ENCODE results near the gene PLAC9. TPM values are rescaled to one million over a fixed set of nuclear protein-coding genes. Genes with fewer than 3 reads are reported as not detected.
A peak's percentile ranks its signal among the peaks of the same experiment; 100 is the strongest.

PLAC9 gene
- total RNA-seq, 1 experiment from 2014 or later = 7.3 TPM

DNA sequence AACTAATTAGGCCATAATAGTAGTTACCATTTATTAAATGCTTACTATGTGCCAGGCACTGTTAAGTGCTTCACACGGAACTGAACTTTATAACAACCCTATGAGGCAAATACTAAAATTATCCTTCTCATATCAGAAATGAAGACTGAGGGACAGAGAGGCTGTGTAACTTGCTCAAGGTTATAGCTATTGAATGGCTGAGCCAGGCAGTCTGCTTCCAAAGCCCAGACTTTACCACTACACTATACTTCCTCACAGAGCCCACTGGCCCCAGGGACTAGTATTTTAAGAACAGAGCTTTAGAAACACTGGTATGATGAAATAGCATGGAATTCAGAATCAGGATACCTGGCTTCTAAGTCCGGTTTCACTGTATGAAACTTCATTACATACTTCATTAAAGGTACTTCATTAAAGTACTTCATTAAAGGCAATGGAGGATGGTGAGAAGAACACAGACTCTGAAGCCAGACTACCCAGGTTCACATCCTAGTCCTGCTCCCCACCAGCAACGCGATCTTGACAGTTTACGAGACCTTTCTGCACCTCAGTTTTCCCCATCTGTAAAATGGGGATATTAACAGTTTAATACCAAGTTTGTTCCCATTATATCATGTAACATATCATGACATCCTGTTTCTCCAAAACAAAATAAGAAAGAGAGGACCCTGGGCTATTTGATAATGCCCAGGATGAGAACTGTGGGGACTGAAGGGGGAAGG, 53.2 kb downstream of the PLAC9 start (continued):
- TF ChIP-seq, protein P1, sequence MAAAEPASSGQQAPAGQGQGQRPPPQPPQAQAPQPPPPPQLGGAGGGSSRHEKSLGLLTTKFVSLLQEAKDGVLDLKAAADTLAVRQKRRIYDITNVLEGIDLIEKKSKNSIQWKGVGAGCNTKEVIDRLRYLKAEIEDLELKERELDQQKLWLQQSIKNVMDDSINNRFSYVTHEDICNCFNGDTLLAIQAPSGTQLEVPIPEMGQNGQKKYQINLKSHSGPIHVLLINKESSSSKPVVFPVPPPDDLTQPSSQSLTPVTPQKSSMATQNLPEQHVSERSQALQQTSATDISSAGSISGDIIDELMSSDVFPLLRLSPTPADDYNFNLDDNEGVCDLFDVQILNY (CRISPR knock-in tag; IDR thresholded peaks at IDR 0.05) = no peak

DNA sequence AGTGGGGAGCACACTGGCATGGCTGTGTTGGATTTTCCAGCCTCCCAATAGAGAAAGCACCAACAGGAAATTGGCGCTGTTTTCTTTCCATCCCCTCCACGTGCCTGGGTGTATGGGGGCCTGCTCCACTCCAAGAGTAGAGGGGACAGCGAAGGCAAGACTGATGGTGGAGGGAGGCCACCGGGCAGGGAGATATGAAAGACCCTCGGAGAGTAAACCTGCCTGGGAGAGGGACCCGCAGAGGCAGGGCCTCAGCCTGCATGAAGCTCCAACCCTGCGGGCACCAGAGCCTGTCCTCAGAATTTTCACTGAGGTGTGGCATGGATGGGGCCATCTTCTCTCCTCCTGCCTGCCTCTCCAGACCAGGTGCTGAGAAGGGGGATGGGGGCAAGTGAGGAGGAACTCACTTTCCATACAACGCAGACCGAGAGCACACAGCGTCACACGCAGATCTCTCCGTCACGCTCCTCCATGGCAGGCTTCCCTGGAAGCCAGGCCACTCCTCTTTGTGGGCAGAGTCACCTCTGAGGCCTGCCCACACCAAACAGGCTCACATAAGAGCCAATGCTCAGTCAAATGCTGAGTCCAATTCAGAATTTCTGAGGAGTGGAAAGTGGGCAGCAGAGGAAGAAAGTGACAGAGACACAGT, 54.0 kb downstream of the PLAC9 start:
- DNase-seq (ENCODE audit: low spot score) (no peak), ATAC-seq (peak; percentile 56)
- ChIA-PET CTCF (no interaction called here), POLR2A (no interaction called here)
- no peaks in the 10 kb centered on the region for H3K27me3 Mint-ChIP-seq (ENCODE audit: low read depth)
- no peaks in the 10 kb centered on the region for H3K36me3 Mint-ChIP-seq
- TF ChIP-seq, protein P2, sequence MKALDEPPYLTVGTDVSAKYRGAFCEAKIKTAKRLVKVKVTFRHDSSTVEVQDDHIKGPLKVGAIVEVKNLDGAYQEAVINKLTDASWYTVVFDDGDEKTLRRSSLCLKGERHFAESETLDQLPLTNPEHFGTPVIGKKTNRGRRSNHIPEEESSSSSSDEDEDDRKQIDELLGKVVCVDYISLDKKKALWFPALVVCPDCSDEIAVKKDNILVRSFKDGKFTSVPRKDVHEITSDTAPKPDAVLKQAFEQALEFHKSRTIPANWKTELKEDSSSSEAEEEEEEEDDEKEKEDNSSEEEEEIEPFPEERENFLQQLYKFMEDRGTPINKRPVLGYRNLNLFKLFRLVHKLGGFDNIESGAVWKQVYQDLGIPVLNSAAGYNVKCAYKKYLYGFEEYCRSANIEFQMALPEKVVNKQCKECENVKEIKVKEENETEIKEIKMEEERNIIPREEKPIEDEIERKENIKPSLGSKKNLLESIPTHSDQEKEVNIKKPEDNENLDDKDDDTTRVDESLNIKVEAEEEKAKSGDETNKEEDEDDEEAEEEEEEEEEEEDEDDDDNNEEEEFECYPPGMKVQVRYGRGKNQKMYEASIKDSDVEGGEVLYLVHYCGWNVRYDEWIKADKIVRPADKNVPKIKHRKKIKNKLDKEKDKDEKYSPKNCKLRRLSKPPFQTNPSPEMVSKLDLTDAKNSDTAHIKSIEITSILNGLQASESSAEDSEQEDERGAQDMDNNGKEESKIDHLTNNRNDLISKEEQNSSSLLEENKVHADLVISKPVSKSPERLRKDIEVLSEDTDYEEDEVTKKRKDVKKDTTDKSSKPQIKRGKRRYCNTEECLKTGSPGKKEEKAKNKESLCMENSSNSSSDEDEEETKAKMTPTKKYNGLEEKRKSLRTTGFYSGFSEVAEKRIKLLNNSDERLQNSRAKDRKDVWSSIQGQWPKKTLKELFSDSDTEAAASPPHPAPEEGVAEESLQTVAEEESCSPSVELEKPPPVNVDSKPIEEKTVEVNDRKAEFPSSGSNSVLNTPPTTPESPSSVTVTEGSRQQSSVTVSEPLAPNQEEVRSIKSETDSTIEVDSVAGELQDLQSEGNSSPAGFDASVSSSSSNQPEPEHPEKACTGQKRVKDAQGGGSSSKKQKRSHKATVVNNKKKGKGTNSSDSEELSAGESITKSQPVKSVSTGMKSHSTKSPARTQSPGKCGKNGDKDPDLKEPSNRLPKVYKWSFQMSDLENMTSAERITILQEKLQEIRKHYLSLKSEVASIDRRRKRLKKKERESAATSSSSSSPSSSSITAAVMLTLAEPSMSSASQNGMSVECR (CRISPR knock-in tag; IDR thresholded peaks at IDR 0.05; ENCODE audit: borderline replicate concordance) = no peak
- TF ChIP-seq HMGA2 (CRISPR knock-in tag; IDR thresholded peaks at IDR 0.05) (no peak), ESRRA (CRISPR knock-in tag; IDR thresholded peaks at IDR 0.05; ENCODE audit: borderline replicate concordance) (no peak), TP53 (CRISPR knock-in tag; IDR thresholded peaks at IDR 0.05) (no peak)
- TF ChIP-seq, protein P3, sequence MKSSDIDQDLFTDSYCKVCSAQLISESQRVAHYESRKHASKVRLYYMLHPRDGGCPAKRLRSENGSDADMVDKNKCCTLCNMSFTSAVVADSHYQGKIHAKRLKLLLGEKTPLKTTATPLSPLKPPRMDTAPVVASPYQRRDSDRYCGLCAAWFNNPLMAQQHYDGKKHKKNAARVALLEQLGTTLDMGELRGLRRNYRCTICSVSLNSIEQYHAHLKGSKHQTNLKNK (CRISPR knock-in tag; IDR thresholded peaks at IDR 0.05) = no peak
- TF ChIP-seq, protein P4, sequence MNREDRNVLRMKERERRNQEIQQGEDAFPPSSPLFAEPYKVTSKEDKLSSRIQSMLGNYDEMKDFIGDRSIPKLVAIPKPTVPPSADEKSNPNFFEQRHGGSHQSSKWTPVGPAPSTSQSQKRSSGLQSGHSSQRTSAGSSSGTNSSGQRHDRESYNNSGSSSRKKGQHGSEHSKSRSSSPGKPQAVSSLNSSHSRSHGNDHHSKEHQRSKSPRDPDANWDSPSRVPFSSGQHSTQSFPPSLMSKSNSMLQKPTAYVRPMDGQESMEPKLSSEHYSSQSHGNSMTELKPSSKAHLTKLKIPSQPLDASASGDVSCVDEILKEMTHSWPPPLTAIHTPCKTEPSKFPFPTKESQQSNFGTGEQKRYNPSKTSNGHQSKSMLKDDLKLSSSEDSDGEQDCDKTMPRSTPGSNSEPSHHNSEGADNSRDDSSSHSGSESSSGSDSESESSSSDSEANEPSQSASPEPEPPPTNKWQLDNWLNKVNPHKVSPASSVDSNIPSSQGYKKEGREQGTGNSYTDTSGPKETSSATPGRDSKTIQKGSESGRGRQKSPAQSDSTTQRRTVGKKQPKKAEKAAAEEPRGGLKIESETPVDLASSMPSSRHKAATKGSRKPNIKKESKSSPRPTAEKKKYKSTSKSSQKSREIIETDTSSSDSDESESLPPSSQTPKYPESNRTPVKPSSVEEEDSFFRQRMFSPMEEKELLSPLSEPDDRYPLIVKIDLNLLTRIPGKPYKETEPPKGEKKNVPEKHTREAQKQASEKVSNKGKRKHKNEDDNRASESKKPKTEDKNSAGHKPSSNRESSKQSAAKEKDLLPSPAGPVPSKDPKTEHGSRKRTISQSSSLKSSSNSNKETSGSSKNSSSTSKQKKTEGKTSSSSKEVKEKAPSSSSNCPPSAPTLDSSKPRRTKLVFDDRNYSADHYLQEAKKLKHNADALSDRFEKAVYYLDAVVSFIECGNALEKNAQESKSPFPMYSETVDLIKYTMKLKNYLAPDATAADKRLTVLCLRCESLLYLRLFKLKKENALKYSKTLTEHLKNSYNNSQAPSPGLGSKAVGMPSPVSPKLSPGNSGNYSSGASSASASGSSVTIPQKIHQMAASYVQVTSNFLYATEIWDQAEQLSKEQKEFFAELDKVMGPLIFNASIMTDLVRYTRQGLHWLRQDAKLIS (CRISPR knock-in tag; IDR thresholded peaks at IDR 0.05; ENCODE audit: borderline replicate concordance) = no peak
- TF ChIP-seq, protein P5, sequence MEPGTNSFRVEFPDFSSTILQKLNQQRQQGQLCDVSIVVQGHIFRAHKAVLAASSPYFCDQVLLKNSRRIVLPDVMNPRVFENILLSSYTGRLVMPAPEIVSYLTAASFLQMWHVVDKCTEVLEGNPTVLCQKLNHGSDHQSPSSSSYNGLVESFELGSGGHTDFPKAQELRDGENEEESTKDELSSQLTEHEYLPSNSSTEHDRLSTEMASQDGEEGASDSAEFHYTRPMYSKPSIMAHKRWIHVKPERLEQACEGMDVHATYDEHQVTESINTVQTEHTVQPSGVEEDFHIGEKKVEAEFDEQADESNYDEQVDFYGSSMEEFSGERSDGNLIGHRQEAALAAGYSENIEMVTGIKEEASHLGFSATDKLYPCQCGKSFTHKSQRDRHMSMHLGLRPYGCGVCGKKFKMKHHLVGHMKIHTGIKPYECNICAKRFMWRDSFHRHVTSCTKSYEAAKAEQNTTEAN (CRISPR knock-in tag; IDR thresholded peaks at IDR 0.05) = no peak
- TF ChIP-seq, protein P6, sequence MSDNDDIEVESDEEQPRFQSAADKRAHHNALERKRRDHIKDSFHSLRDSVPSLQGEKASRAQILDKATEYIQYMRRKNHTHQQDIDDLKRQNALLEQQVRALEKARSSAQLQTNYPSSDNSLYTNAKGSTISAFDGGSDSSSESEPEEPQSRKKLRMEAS (CRISPR knock-in tag; IDR thresholded peaks at IDR 0.05) = no peak
- H3K9me3 Mint-ChIP-seq = no peaks in the 10 kb centered on the region
- H3K4me3 Mint-ChIP-seq = no peak overlapping the region
- peaks cover 33% of the 10 kb centered on the region for H3K4me1 Mint-ChIP-seq
- H3K27ac Mint-ChIP-seq = no peak overlapping the region

DNA sequence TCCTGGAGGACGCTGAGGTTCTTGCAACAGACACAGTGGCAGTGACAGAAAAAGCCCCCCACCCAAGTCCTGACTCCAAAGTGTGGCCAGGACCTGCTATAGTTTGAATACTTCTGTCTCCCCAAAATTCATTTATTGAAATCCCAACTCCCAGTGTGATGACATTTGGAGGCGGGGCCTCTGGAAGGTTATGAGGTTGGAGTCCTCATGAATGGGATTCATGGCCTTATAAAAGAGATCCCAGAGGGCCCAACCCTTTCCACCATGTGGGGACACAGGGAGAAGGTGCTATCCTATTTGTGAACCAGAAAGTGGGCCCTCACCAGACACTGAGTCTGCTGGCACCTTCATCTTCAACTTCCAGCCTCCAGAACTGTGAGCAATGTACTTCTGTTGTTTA, 54.5 kb downstream of the PLAC9 start:
- no peaks in the 10 kb centered on the region for H3K9me3 Mint-ChIP-seq
- no peak for ATAC-seq
- H3K27me3 Mint-ChIP-seq (ENCODE audit: low read depth) = no peaks in the 10 kb centered on the region
- no peak overlapping the region for H3K4me3 Mint-ChIP-seq
- POLR2A ChIA-PET = no interaction called here
- peaks cover 32% of the 10 kb centered on the region for H3K4me1 Mint-ChIP-seq
- H3K36me3 Mint-ChIP-seq = no peaks in the 10 kb centered on the region
- DNase-seq (ENCODE audit: low spot score) = no peak
- peak overlapping the region; percentile 47; the same call in 1 of the 2 replicates for H3K27ac Mint-ChIP-seq
- CTCF ChIA-PET = no interaction called here
- TF ChIP-seq JAZF1 (CRISPR knock-in tag; IDR thresholded peaks at IDR 0.05) (no peak), MYBL2 (CRISPR knock-in tag; IDR thresholded peaks at IDR 0.05) (no peak), CREM (CRISPR knock-in tag; IDR thresholded peaks at IDR 0.05) (no peak), SMAD4 (CRISPR knock-in tag; IDR thresholded peaks at IDR 0.05) (no peak), NR3C1 (CRISPR knock-in tag; conservative IDR thresholded peaks at IDR 0.05; ENCODE audit: low read depth) (no peak), ATF1 (CRISPR knock-in tag; IDR thresholded peaks at IDR 0.05) (no peak)
- TF ChIP-seq, protein P7, sequence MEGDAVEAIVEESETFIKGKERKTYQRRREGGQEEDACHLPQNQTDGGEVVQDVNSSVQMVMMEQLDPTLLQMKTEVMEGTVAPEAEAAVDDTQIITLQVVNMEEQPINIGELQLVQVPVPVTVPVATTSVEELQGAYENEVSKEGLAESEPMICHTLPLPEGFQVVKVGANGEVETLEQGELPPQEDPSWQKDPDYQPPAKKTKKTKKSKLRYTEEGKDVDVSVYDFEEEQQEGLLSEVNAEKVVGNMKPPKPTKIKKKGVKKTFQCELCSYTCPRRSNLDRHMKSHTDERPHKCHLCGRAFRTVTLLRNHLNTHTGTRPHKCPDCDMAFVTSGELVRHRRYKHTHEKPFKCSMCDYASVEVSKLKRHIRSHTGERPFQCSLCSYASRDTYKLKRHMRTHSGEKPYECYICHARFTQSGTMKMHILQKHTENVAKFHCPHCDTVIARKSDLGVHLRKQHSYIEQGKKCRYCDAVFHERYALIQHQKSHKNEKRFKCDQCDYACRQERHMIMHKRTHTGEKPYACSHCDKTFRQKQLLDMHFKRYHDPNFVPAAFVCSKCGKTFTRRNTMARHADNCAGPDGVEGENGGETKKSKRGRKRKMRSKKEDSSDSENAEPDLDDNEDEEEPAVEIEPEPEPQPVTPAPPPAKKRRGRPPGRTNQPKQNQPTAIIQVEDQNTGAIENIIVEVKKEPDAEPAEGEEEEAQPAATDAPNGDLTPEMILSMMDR (IDR thresholded peaks at IDR 0.05) = no peak
- TF ChIP-seq, protein P6 (CRISPR knock-in tag; IDR thresholded peaks at IDR 0.05) = no peak

Measured in WTC11 (cell line).